Astrocyte (in vitro differentiated cells and primary cell): ENCODE measurements around the gene BFSP2. TPM values are rescaled to one million over a fixed set of nuclear protein-coding genes. Genes with fewer than 3 reads are reported as not detected.

ENCODE experiments used
- DNase-seq: peaks from one replicate; pipeline ENCODE4 v3.0.0-alpha.2; 2010; ENCODE audit warnings: low read depth
- FAIRE-seq: peaks from 2 replicates; lab custom pipeline; 2011; peaks lifted over from hg19 to GRCh38; lab: Jason Lieb, UNC
- H2AFZ ChIP-seq: 2 replicates; pipeline ENCODE4 v1.6.0; 2012; ENCODE audit warnings: low read depth, low read length, inconsistent platforms
- H3K27ac ChIP-seq: 2 replicates; pipeline ENCODE4 v1.5.1; 2011; ENCODE audit warnings: low read depth, low read length, inconsistent platforms
- H3K27me3 ChIP-seq: 2 replicates; pipeline ENCODE4 v1.6.0; 2011; ENCODE audit warnings: low read length, inconsistent platforms; ENCODE audit not compliant: insufficient read depth
- H3K36me3 ChIP-seq: 2 replicates; pipeline ENCODE4 v1.5.1; 2011; ENCODE audit warnings: low read length, inconsistent platforms; ENCODE audit not compliant: insufficient read depth
- H3K4me1 ChIP-seq: 2 replicates; pipeline ENCODE4 v1.5.1; 2011; ENCODE audit warnings: low read length, inconsistent platforms; ENCODE audit not compliant: insufficient read depth
- H3K4me2 ChIP-seq: 2 replicates; pipeline ENCODE4 v1.6.0; 2012; ENCODE audit warnings: low read length, inconsistent platforms
- H3K4me3 ChIP-seq: 2 replicates; pipeline ENCODE4 v1.5.1; 2011; ENCODE audit warnings: low read depth, mild to moderate bottlenecking, low read length, inconsistent platforms; ENCODE audit not compliant: insufficient read depth
- H3K79me2 ChIP-seq: 2 replicates; pipeline ENCODE4 v1.6.0; 2012; ENCODE audit warnings: mild to moderate bottlenecking, low read length, inconsistent platforms; ENCODE audit not compliant: insufficient read depth
- H3K9ac ChIP-seq: 2 replicates; pipeline ENCODE4 v1.6.0; 2012; ENCODE audit warnings: mild to moderate bottlenecking, low read length, inconsistent platforms
- H3K9me3 ChIP-seq: 2 replicates; pipeline ENCODE4 v1.5.1; 2012; ENCODE audit warnings: low read depth, mild to moderate bottlenecking, low read length, inconsistent platforms; ENCODE audit not compliant: insufficient read depth
- H4K20me1 ChIP-seq: 2 replicates; pipeline ENCODE4 v1.6.0; 2012; ENCODE audit warnings: low read length, inconsistent platforms; ENCODE audit not compliant: insufficient read depth
- H3K27ac Mint-ChIP-seq: one replicate; pipeline ENCODE4 v1.8.0; 2021; ENCODE audit warnings: mild to moderate bottlenecking, mixed read lengths; ENCODE audit not compliant: unreplicated experiment
- H3K27me3 Mint-ChIP-seq: one replicate; pipeline ENCODE4 v1.8.0; 2021; ENCODE audit warnings: low read depth, mixed read lengths; ENCODE audit not compliant: unreplicated experiment
- H3K36me3 Mint-ChIP-seq: one replicate; pipeline ENCODE4 v1.8.0; 2021; ENCODE audit warnings: low read depth, mixed read lengths; ENCODE audit not compliant: unreplicated experiment
- H3K4me1 Mint-ChIP-seq: one replicate; pipeline ENCODE4 v1.8.0; 2021; ENCODE audit warnings: low read depth, mixed read lengths; ENCODE audit not compliant: unreplicated experiment
- H3K4me3 Mint-ChIP-seq: one replicate; pipeline ENCODE4 v1.8.0; 2021; ENCODE audit warnings: mild to moderate bottlenecking, moderate library complexity, mixed read lengths; ENCODE audit not compliant: unreplicated experiment
- H3K9me3 Mint-ChIP-seq: one replicate; pipeline ENCODE4 v1.8.0; 2021; ENCODE audit warnings: mild to moderate bottlenecking, mixed read lengths; ENCODE audit not compliant: unreplicated experiment
- CTCF ChIP-seq: IDR thresholded peaks from 2 replicates; pipeline ENCODE4 v1.5.1; 2011; ENCODE audit warnings: low read depth, mild to moderate bottlenecking, inconsistent platforms, low read length, moderate library complexity; ENCODE audit not compliant: insufficient read depth
- EZH2 ChIP-seq: IDR thresholded peaks from 2 replicates; pipeline ENCODE4 v1.6.1; 2012; ENCODE audit warnings: mild to moderate bottlenecking, low read length, inconsistent platforms; ENCODE audit not compliant: insufficient read depth
- total RNA-seq: library from RNA; stranded (reverse); gene quantifications from 2 replicates; pipeline ENCODE4 v1.2.1, GENCODE V29; 2021

The BFSP2 gene
- total RNA-seq, 1 donor from 2014 or later: not detected

GRCh38 chr3:133410191-133410892 lies 10.5 kb downstream of the BFSP2 start:
- FAIRE-seq (no peak), DNase-seq (no peak)
- Histone ChIP-seq H3K27ac (no peak overlapping the region), H3K27me3 (no peaks in the 10 kb centered on the region), H3K36me3 (no peaks in the 10 kb centered on the region), H3K4me3 (no peak overlapping the region), H3K9ac (no peak overlapping the region), H3K4me2 (no peak overlapping the region), H3K79me2 (no peaks in the 10 kb centered on the region), H4K20me1 (no peaks in the 10 kb centered on the region), H2AFZ (no peak overlapping the region), H3K4me1 (no peaks in the 10 kb centered on the region), H3K9me3 (no peaks in the 10 kb centered on the region)
- Mint-ChIP-seq H3K9me3 (no peaks in the 10 kb centered on the region), H3K4me1 (peaks cover 33% of the 10 kb centered on the region), H3K4me3 (no peak overlapping the region), H3K27me3 (peaks cover 3% of the 10 kb centered on the region), H3K27ac (no peak overlapping the region), H3K36me3 (no peaks in the 10 kb centered on the region)
- no peak for TF ChIP-seq EZH2
- no peak for TF ChIP-seq CTCF

GRCh38 chr3:133412183-133413132 lies 12.6 kb downstream of the BFSP2 start:
- H3K27ac ChIP-seq: peak overlapping the region; percentile 40
- Mint-ChIP-seq H3K9me3 (no peaks in the 10 kb centered on the region), H3K4me3 (no peak overlapping the region), H3K27ac (peak overlapping the region; percentile 27), H3K4me1 (peaks cover 33% of the 10 kb centered on the region), H3K36me3 (no peaks in the 10 kb centered on the region), H3K27me3 (no peaks in the 10 kb centered on the region)
- H3K27me3 ChIP-seq: no peaks in the 10 kb centered on the region
- H2AFZ ChIP-seq: peak overlapping the region; percentile 9
- H3K36me3 ChIP-seq: no peaks in the 10 kb centered on the region
- no peaks in the 10 kb centered on the region for H3K79me2 ChIP-seq
- no peak for DNase-seq
- no peaks in the 10 kb centered on the region for H3K4me1 ChIP-seq
- H3K9me3 ChIP-seq: no peaks in the 10 kb centered on the region
- peak overlapping the region; percentile 18 for H3K9ac ChIP-seq
- peak overlapping the region; percentile 42 for H3K4me2 ChIP-seq
- H3K4me3 ChIP-seq: no peak overlapping the region
- peak; percentile 67 for FAIRE-seq
- H4K20me1 ChIP-seq: no peaks in the 10 kb centered on the region
- TF ChIP-seq EZH2 (no peak), CTCF (no peak)
